GM10266 (cell line): ENCODE data around the gene VTCN1.

Source experiments
- DNase-seq: peaks from one replicate; pipeline ENCODE4 v3.0.0; 2012; ENCODE audit errors: extremely low spot score
- TF ChIP-seq, protein P1 (sequence below): IDR thresholded peaks from 2 replicates; pipeline ENCODE4 v1.5.1; 2012; ENCODE audit warnings: mild to moderate bottlenecking, low read depth; ENCODE audit not compliant: control insufficient read depth, insufficient read depth; ENCODE audit errors: missing control alignments

The VTCN1 gene

DNA sequence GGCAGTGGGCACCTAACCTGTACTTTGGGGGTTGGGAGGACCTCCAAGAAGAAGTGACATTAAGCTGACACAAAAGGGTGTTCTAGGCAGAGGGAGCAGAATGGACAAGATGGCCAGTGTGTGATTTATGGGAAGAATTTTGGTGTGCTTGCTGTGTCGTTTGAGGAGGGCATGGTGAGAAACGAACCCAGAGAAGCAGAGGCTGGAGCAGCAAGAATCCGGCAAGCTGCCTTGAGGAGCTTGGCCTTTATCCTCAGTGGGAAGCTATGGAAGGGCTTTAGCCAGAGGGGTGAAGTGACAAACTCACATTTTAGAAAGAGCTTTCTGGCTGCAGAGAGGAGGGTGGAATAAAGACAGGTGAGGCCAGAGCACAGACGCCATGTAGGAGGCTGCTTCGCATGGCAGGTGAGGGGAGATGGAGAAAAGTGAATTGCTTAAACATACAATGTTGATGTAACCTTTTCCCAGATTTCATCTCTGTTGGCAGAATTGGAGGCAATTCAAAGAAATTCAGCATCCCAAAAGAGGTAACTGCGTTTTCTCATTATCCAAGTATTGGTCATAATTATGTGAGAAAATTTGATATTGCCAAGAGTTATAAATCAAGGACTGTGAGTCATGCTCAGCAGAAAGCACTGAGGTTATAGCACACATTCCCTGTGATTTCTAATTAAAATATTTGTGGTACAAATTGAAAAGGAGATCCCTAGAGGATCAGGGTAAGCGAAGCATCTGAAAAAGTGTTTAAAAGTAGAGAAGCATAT lies 115.7 kb downstream of the VTCN1 start:
- DNase-seq, result no peak
- TF ChIP-seq, protein P1, sequence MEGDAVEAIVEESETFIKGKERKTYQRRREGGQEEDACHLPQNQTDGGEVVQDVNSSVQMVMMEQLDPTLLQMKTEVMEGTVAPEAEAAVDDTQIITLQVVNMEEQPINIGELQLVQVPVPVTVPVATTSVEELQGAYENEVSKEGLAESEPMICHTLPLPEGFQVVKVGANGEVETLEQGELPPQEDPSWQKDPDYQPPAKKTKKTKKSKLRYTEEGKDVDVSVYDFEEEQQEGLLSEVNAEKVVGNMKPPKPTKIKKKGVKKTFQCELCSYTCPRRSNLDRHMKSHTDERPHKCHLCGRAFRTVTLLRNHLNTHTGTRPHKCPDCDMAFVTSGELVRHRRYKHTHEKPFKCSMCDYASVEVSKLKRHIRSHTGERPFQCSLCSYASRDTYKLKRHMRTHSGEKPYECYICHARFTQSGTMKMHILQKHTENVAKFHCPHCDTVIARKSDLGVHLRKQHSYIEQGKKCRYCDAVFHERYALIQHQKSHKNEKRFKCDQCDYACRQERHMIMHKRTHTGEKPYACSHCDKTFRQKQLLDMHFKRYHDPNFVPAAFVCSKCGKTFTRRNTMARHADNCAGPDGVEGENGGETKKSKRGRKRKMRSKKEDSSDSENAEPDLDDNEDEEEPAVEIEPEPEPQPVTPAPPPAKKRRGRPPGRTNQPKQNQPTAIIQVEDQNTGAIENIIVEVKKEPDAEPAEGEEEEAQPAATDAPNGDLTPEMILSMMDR, result no peak

DNA sequence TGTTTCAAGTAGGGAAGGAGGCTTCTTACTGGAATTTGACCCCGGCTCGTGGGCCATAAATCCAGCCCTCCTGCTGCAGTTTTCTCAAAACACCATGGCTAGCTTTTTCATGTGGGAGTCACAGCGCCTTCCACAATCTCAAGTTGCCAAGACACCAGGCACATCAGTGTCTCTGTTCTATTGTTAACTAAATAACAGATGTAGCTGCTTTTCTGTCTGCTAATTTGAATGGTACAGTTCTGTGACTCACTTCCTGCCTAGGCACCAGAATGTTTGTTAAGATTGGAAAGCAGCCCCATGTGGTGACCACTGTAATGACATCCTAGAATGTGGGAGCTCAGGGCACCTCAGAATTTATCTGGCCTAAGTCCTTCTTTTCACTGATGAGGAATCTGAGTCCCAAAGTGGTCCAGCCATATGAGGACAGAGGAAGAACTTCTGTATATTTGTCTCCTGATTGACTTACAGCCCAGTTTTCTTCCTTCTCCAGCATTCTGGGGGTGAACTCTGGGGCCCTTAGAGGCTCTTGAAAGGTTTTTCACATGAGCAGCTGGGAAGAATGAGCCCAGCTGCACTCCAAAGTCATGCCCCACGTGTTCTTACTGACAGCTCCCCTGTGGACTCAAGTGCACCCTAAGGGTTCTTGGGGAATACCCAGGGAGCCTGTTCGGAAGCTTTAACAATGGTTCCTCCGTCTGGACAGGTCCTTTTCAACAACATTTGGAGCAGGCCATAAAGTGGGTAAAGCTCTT lies 116.7 kb downstream of the VTCN1 start:
- peak; percentile 18 for DNase-seq
- TF ChIP-seq, protein P1, result no peak
